Hepatocyte (in vitro differentiated cells): Measurements from ENCODE around the gene GSAP. TPM values are rescaled to one million over a fixed set of nuclear protein-coding genes. Genes with fewer than 3 reads are reported as not detected.
A peak's percentile ranks its signal among the peaks of the same experiment; 100 is the strongest.

Source experiments
- DNase-seq: peaks from one replicate; pipeline ENCODE4 v3.0.0-alpha.2; 2016; ENCODE audit warnings: low spot score
- H2AFZ ChIP-seq: fragments of 200-600 bp; sonication (generic); 2 replicates; pipeline ENCODE4 v1.6.0; 2016; ENCODE audit warnings: antibody characterized with exemption, mild to moderate bottlenecking
- H3K27ac ChIP-seq: fragments of 200-600 bp; sonication (generic); 2 replicates; pipeline ENCODE4 v1.5.1; 2016; ENCODE audit warnings: mild to moderate bottlenecking
- H3K27me3 ChIP-seq: fragments of 200-600 bp; sonication (generic); 2 replicates; pipeline ENCODE4 v1.6.1; 2016
- H3K36me3 ChIP-seq: fragments of 200-600 bp; sonication (generic); replicated peaks from 2 replicates; pipeline ENCODE4 v1.5.1; 2016; ENCODE audit warnings: low read depth; ENCODE audit not compliant: insufficient read depth
- H3K4me1 ChIP-seq: fragments of 200-600 bp; sonication (generic); 2 replicates; pipeline ENCODE4 v1.5.1; 2016; ENCODE audit warnings: mild to moderate bottlenecking, moderate library complexity; ENCODE audit not compliant: insufficient read depth
- H3K4me2 ChIP-seq: fragments of 200-600 bp; sonication (generic); 2 replicates; pipeline ENCODE4 v1.6.0; 2016
- H3K4me3 ChIP-seq: fragments of 200-600 bp; sonication (generic); 2 replicates; pipeline ENCODE4 v1.5.1; 2016; ENCODE audit warnings: mild to moderate bottlenecking
- H3K79me2 ChIP-seq: fragments of 200-600 bp; sonication (generic); 2 replicates; pipeline ENCODE4 v1.6.0; 2017; ENCODE audit warnings: mild to moderate bottlenecking
- H3K9me2 ChIP-seq: fragments of 200-600 bp; sonication (generic); replicated peaks from 2 replicates; pipeline ENCODE4 v1.6.0; 2017; ENCODE audit warnings: mild to moderate bottlenecking; ENCODE audit not compliant: insufficient read depth
- H3K9me3 ChIP-seq: fragments of 200-600 bp; sonication (generic); 2 replicates; pipeline ENCODE4 v1.5.1; 2016; ENCODE audit warnings: low read depth, mild to moderate bottlenecking
- H4K20me1 ChIP-seq: fragments of 200-600 bp; sonication (generic); 2 replicates; pipeline ENCODE4 v1.6.0; 2016; ENCODE audit warnings: mild to moderate bottlenecking; ENCODE audit not compliant: insufficient read depth, poor library complexity, severe bottlenecking
- EZH2 ChIP-seq: fragments of 200-600 bp; sonication (generic); IDR thresholded peaks from 2 replicates; pipeline ENCODE4 v1.6.1; 2016; ENCODE audit warnings: antibody characterized with exemption, mild to moderate bottlenecking, borderline replicate concordance
- EZH2phosphoT487 ChIP-seq: fragments of 200-600 bp; sonication (generic); IDR thresholded peaks from one replicate; pipeline ENCODE4 v1.6.1; 2018; ENCODE audit warnings: antibody characterized with exemption, mild to moderate bottlenecking, low read depth, moderate library complexity; ENCODE audit not compliant: unreplicated experiment, severe bottlenecking
- WGBS: methylation state at CpG from one replicate; pipeline ENCODE4 v1.1.6; 2016; ENCODE audit warnings: low lambda C conversion rate; ENCODE audit errors: missing lambda C conversion rate; 5-methylcytosine and 5-hydroxymethylcytosine counted together
- polyA plus RNA-seq: library from polyadenylated mRNA; unstranded; fragments of >200 nt; fragmentation: Nextera tagmentation; extraction: Ambion mirVana; gene quantifications from 2 replicates; pipeline ENCODE4 v1.2.1, GENCODE V29; 2016
- total RNA-seq: library from RNA; depleted of rRNA; stranded (reverse); fragments of >200 nt; gene quantifications from 2 replicates; pipeline ENCODE4 v1.2.3, GENCODE V29; 2014
- TF ChIP-seq, protein P1 (sequence below): fragments of 200-600 bp; sonication (generic); IDR thresholded peaks from 2 replicates; pipeline ENCODE4 v1.5.1; 2016; ENCODE audit warnings: antibody characterized with exemption, mild to moderate bottlenecking; ENCODE audit not compliant: poor library complexity

GSAP gene
- total and polyA plus RNA-seq, 2 experiments from 2014 or later, result 9.9 to 11.1 TPM

DNA sequence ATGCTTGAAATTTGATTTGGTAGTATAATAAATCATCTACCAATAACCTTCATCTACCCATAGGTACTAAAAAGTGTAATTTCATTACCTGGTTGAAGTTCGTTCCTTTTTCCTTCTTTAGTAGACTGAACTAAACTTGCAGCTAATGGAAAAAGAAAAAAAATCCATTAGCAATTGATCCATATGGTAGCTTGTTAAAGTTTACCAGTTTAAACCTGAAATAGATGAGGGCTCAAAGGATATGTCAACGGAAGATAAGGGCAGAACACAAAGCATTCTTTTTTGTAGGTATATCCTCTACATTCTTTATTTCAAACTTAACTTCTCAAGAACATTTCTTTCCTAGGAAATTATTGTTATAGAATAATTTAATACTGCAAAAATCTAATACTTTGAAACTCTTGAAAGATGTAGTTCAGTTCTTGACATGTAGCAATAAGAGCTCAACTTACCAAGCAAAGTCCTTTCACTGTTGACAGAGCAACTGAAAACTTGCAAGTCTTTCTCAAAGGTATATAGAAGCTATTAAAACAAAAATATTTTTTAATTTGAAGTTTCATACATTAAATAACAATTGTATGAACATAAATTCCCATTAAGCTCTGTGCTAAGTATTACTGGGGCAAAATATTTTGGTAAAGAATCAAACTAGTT is 19.1 kb downstream of the GSAP start:
- peak overlapping the region; percentile 45 for H3K4me2 ChIP-seq
- H3K27ac ChIP-seq, result peak overlapping the region; percentile 74
- H3K36me3 ChIP-seq, result no peaks in the 10 kb centered on the region
- H2AFZ ChIP-seq, result no peak overlapping the region
- 54% methylated on average over 2 of the region's 2 CpGs for WGBS
- TF ChIP-seq, protein P1, sequence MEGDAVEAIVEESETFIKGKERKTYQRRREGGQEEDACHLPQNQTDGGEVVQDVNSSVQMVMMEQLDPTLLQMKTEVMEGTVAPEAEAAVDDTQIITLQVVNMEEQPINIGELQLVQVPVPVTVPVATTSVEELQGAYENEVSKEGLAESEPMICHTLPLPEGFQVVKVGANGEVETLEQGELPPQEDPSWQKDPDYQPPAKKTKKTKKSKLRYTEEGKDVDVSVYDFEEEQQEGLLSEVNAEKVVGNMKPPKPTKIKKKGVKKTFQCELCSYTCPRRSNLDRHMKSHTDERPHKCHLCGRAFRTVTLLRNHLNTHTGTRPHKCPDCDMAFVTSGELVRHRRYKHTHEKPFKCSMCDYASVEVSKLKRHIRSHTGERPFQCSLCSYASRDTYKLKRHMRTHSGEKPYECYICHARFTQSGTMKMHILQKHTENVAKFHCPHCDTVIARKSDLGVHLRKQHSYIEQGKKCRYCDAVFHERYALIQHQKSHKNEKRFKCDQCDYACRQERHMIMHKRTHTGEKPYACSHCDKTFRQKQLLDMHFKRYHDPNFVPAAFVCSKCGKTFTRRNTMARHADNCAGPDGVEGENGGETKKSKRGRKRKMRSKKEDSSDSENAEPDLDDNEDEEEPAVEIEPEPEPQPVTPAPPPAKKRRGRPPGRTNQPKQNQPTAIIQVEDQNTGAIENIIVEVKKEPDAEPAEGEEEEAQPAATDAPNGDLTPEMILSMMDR, result no peak
- TF ChIP-seq EZH2 (no peak), EZH2phosphoT487 (no peak)
- H4K20me1 ChIP-seq, result no peaks in the 10 kb centered on the region
- no peak for DNase-seq
- no peaks in the 10 kb centered on the region for H3K9me2 ChIP-seq
- H3K4me1 ChIP-seq, result peaks cover 13% of the 10 kb centered on the region
- no peaks in the 10 kb centered on the region for H3K9me3 ChIP-seq
- no peaks in the 10 kb centered on the region for H3K27me3 ChIP-seq
- no peaks in the 10 kb centered on the region for H3K79me2 ChIP-seq
- H3K4me3 ChIP-seq, result no peak overlapping the region

DNA sequence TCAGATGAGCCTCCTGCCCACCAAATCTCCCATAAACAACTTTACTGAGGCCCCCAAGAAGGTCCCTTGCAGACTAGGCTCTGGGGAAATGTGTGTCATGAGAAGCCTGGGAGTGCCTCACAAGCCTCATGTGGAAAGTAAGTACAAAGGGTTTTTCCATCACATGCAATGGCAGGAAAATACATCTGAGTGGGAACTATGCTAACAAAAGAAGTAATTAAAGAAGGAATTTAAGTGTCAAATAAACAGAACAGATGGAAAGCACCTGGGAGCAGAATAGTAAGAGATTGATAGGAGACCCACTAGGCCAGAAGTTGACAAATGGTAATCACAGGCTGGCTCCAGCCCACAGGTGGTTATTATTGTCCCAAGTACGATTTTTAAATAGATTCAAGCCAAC is 20.5 kb downstream of the GSAP start:
- H3K9me3 ChIP-seq, result no peaks in the 10 kb centered on the region
- H3K4me1 ChIP-seq, result peaks cover 13% of the 10 kb centered on the region
- DNase-seq, result peak; percentile 26
- no peaks in the 10 kb centered on the region for H4K20me1 ChIP-seq
- H3K4me2 ChIP-seq, result no peak overlapping the region
- H3K9me2 ChIP-seq, result no peaks in the 10 kb centered on the region
- H3K4me3 ChIP-seq, result no peak overlapping the region
- WGBS, result 58% methylated on average over 1 of the region's 1 CpG
- H2AFZ ChIP-seq, result no peak overlapping the region
- H3K79me2 ChIP-seq, result no peaks in the 10 kb centered on the region
- no peaks in the 10 kb centered on the region for H3K36me3 ChIP-seq
- TF ChIP-seq, protein P1, result no peak
- TF ChIP-seq EZH2phosphoT487 (no peak), EZH2 (no peak)
- H3K27ac ChIP-seq, result peak overlapping the region; percentile 74
- H3K27me3 ChIP-seq, result no peaks in the 10 kb centered on the region

DNA sequence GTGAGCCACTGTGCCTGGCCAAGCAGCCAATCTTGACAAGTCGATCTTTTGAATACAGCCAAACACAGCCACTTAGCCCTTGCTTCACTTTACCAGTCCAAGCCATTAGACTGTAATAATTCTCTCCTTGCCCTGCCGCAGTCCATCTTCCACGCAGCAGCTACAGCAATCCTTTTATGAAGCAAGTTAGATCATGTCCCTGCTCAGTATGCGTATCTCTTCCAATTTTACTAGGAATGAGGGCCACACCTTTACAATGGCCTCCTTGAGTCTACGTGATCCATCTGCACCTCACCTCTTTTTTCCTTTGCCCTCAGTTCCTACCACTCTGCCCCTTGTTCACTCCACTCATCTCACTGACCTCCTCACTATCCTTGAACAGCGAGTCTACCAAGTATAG is 22.2 kb downstream of the GSAP start:
- no peaks in the 10 kb centered on the region for H3K9me2 ChIP-seq

More for the DNA sequence above, 22.2 kb downstream of the GSAP start:
- H4K20me1 ChIP-seq, result no peaks in the 10 kb centered on the region
- no peaks in the 10 kb centered on the region for H3K9me3 ChIP-seq
- H3K4me1 ChIP-seq, result peaks cover 13% of the 10 kb centered on the region
- H3K4me3 ChIP-seq, result no peak overlapping the region
- H2AFZ ChIP-seq, result no peak overlapping the region
- no peaks in the 10 kb centered on the region for H3K79me2 ChIP-seq
- TF ChIP-seq, protein P1, result no peak
- TF ChIP-seq EZH2 (no peak), EZH2phosphoT487 (no peak)
- H3K27me3 ChIP-seq, result no peaks in the 10 kb centered on the region
- H3K36me3 ChIP-seq, result no peaks in the 10 kb centered on the region
- H3K27ac ChIP-seq, result peak overlapping the region; percentile 74
- WGBS, result 94% methylated on average over 6 of the region's 6 CpGs
- no peak overlapping the region for H3K4me2 ChIP-seq
- DNase-seq, result no peak
